Measurements from ENCODE around the gene IL17B.

IL17B gene

DNA sequence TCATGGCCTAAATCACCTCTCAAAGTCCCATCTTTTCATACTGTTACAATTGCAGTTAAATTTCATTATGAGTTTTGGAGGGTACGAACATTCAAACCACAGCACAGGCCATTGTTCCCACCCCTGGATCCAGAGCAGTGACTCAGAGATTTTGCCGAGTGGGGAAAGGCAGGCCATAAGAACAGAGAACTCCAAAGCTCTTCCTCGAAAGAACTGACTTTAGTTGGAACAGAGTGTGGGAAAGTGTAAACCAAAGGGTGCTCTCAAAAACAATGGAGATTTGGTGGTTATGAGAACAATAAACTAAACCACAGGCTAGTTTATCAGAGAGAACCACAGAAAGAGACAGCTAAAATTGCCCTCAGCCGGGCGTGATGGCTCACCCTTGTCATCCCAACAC, 53.2 kb downstream of the IL17B start:
- peaks cover 8% of the 10 kb centered on the region; the same call in 1 of the 2 replicates for H3K4me1 ChIP-seq (ENCODE audit: insufficient read depth, low read length)
- no peaks in the 10 kb centered on the region for H3K9me3 ChIP-seq (ENCODE audit: control insufficient read depth, insufficient read depth, low read length)
- no peak overlapping the region for H3K9ac ChIP-seq (ENCODE audit: low read depth, low read length)
- no peaks in the 10 kb centered on the region for H3K36me3 ChIP-seq (ENCODE audit: insufficient read depth, low read length)

DNA sequence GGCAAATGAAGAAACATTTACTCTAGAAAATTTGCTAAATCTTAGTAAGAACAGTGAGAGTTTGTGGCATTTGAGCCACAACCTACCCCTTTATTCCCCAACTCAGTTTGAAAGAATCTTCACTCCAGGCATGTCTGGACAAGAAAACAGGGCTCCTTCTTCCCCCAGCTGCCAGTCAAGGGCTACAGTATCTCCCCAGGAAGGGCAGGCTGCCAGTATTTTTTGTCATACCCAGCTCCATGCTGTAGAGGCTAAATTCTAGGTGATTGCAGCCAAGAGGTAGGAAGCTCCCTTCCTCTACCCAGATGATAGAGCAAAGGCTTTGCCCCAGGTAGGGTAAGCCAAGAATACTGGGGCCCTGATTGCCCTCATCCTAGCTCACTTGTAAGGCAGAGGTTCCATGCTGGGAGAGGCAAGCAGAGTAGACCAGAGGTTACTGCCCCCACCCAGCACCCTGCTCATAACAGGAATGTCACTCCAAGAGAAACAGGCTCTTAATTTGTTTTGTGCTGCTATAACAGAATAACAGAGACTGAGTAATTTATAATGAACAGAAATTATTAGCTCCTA, 53.8 kb downstream of the IL17B start:
- H3K36me3 ChIP-seq (ENCODE audit: insufficient read depth, low read length), result no peaks in the 10 kb centered on the region
- H3K4me1 ChIP-seq (ENCODE audit: insufficient read depth, low read length), result peaks cover 13% of the 10 kb centered on the region; the same call in 1 of the 2 replicates
- no peak overlapping the region for H3K9ac ChIP-seq (ENCODE audit: low read depth, low read length)
- H3K9me3 ChIP-seq (ENCODE audit: control insufficient read depth, insufficient read depth, low read length), result no peaks in the 10 kb centered on the region

DNA sequence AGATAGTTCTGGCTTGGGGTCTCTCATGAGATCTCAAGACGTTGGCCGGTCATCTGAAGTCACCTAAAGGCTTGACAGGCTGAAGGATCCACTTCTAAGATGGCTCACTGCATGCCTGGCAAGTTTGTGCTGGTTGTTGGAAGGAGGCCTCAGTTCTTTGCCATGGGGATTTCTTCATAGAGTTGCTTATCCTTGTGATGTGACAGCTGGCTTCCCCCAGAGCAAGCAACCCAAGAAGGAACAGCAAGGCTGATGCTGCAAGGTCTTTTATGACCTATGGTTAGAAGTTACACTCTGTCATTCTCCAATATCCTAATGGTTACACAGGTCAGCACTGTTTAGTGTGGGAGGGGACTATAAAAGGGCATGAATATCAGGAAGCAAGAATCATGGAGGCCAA, 54.5 kb downstream of the IL17B start:
- no peaks in the 10 kb centered on the region for H3K36me3 ChIP-seq (ENCODE audit: insufficient read depth, low read length)
- H3K9ac ChIP-seq (ENCODE audit: low read depth, low read length), result no peak overlapping the region
- H3K9me3 ChIP-seq (ENCODE audit: control insufficient read depth, insufficient read depth, low read length), result no peaks in the 10 kb centered on the region
- H3K4me1 ChIP-seq (ENCODE audit: insufficient read depth, low read length), result peaks cover 13% of the 10 kb centered on the region; the same call in 1 of the 2 replicates

All from ES-I3 (cell line).